HEK293 (cell line): ENCODE measurements around the gene LIN52.

Experiments
- EGR2 ChIP-seq: fragments of 450-650 bp; formaldehyde crosslinking; IDR thresholded peaks from 2 replicates; pipeline ENCODE4 v1.5.1; 2016; ENCODE audit warnings: low read depth, missing biosample characterization, missing genetic modification characterization
- KLF7 ChIP-seq: fragments of 450-650 bp; formaldehyde crosslinking; IDR thresholded peaks from 2 replicates; pipeline ENCODE4 v1.5.1; 2016; ENCODE audit warnings: missing biosample characterization, missing genetic modification characterization, borderline replicate concordance
- MZF1 ChIP-seq: fragments of 450-650 bp; formaldehyde crosslinking; IDR thresholded peaks from 2 replicates; pipeline ENCODE4 v1.5.1; 2017; ENCODE audit warnings: missing biosample characterization, missing genetic modification characterization, borderline replicate concordance
- PRDM10 ChIP-seq: fragments of 450-650 bp; formaldehyde crosslinking; IDR thresholded peaks from 2 replicates; pipeline ENCODE4 v1.5.1; 2016; ENCODE audit warnings: missing biosample characterization, missing genetic modification characterization
- ZBTB17 ChIP-seq: fragments of 450-650 bp; formaldehyde crosslinking; IDR thresholded peaks from 2 replicates; pipeline ENCODE4 v1.5.1; 2016; ENCODE audit warnings: missing biosample characterization, missing genetic modification characterization
- ZBTB48 ChIP-seq: fragments of 450-650 bp; formaldehyde crosslinking; IDR thresholded peaks from 2 replicates; pipeline ENCODE4 v1.5.1; 2016; ENCODE audit warnings: missing biosample characterization, missing genetic modification characterization
- ZBTB7A ChIP-seq: fragments of 450-650 bp; formaldehyde crosslinking; IDR thresholded peaks from 2 replicates; pipeline ENCODE4 v1.5.1; 2016; ENCODE audit warnings: low read depth, missing biosample characterization, missing genetic modification characterization
- ZNF114 ChIP-seq: fragments of 450-650 bp; formaldehyde crosslinking; IDR thresholded peaks from 2 replicates; pipeline ENCODE4 v1.5.0; 2017; ENCODE audit warnings: missing biosample characterization, missing genetic modification characterization
- ZNF132 ChIP-seq: fragments of 450-650 bp; formaldehyde crosslinking; IDR thresholded peaks from 2 replicates; pipeline ENCODE4 v1.5.1; 2017; ENCODE audit warnings: missing biosample characterization, missing genetic modification characterization, borderline replicate concordance
- ZNF155 ChIP-seq: fragments of 450-650 bp; formaldehyde crosslinking; IDR thresholded peaks from 2 replicates; pipeline ENCODE4 v1.5.1; 2016; ENCODE audit warnings: missing biosample characterization, missing genetic modification characterization
- ZNF157 ChIP-seq: fragments of 450-650 bp; formaldehyde crosslinking; IDR thresholded peaks from 2 replicates; pipeline ENCODE4 v1.5.1; 2016; ENCODE audit warnings: missing biosample characterization, missing genetic modification characterization
- ZNF174 ChIP-seq: fragments of 450-650 bp; formaldehyde crosslinking; IDR thresholded peaks from 2 replicates; pipeline ENCODE4 v1.5.0; 2017; ENCODE audit warnings: missing biosample characterization, mild to moderate bottlenecking, missing genetic modification characterization
- ZNF175 ChIP-seq: fragments of 450-650 bp; formaldehyde crosslinking; IDR thresholded peaks from 2 replicates; pipeline ENCODE4 v1.5.1; 2016; ENCODE audit warnings: missing biosample characterization, missing genetic modification characterization
- ZNF2 ChIP-seq: fragments of 450-650 bp; formaldehyde crosslinking; IDR thresholded peaks from 2 replicates; pipeline ENCODE4 v1.5.1; 2016; ENCODE audit warnings: missing biosample characterization, missing genetic modification characterization
- ZNF239 ChIP-seq: fragments of 450-650 bp; formaldehyde crosslinking; IDR thresholded peaks from 2 replicates; pipeline ENCODE4 v1.5.1; 2016; ENCODE audit warnings: missing biosample characterization, missing genetic modification characterization
- ZNF24 ChIP-seq: fragments of 450-650 bp; formaldehyde crosslinking; IDR thresholded peaks from 2 replicates; pipeline ENCODE4 v1.5.1; 2016; ENCODE audit warnings: missing biosample characterization, missing genetic modification characterization
- ZNF280D ChIP-seq: fragments of 450-650 bp; formaldehyde crosslinking; IDR thresholded peaks from 2 replicates; pipeline ENCODE4 v1.5.1; 2016; ENCODE audit warnings: missing biosample characterization, missing genetic modification characterization
- ZNF366 ChIP-seq: fragments of 450-650 bp; formaldehyde crosslinking; conservative IDR thresholded peaks from 2 replicates; pipeline ENCODE4 v1.5.1; 2016; ENCODE audit warnings: missing biosample characterization, missing genetic modification characterization
- ZNF473 ChIP-seq: fragments of 450-650 bp; formaldehyde crosslinking; IDR thresholded peaks from 2 replicates; pipeline ENCODE4 v1.5.1; 2017; ENCODE audit warnings: missing biosample characterization, missing genetic modification characterization
- ZNF501 ChIP-seq: fragments of 450-650 bp; formaldehyde crosslinking; IDR thresholded peaks from 2 replicates; pipeline ENCODE4 v1.5.1; 2016; ENCODE audit warnings: missing biosample characterization, missing genetic modification characterization
- ZNF510 ChIP-seq: fragments of 450-650 bp; formaldehyde crosslinking; IDR thresholded peaks from 2 replicates; pipeline ENCODE4 v1.5.1; 2018; ENCODE audit warnings: mild to moderate bottlenecking, missing genetic modification characterization, missing biosample characterization; ENCODE audit not compliant: insufficient replicate concordance
- ZNF548 ChIP-seq: fragments of 450-650 bp; formaldehyde crosslinking; IDR thresholded peaks from 2 replicates; pipeline ENCODE4 v1.5.1; 2016; ENCODE audit warnings: missing biosample characterization, missing genetic modification characterization
- ZNF555 ChIP-seq: fragments of 450-650 bp; formaldehyde crosslinking; conservative IDR thresholded peaks from 2 replicates; pipeline ENCODE4 v1.5.1; 2017; ENCODE audit warnings: missing biosample characterization, mild to moderate bottlenecking, missing genetic modification characterization, inconsistent platforms
- ZNF558 ChIP-seq: fragments of 450-650 bp; formaldehyde crosslinking; IDR thresholded peaks from 2 replicates; pipeline ENCODE4 v1.5.1; 2016; ENCODE audit warnings: missing biosample characterization, missing genetic modification characterization
- ZNF585B ChIP-seq: fragments of 450-650 bp; formaldehyde crosslinking; IDR thresholded peaks from 2 replicates; pipeline ENCODE4 v1.5.1; 2016; ENCODE audit warnings: missing biosample characterization, missing genetic modification characterization
- ZNF654 ChIP-seq: fragments of 450-650 bp; formaldehyde crosslinking; IDR thresholded peaks from 2 replicates; pipeline ENCODE4 v1.5.1; 2016; ENCODE audit warnings: low read depth, missing biosample characterization, missing genetic modification characterization
- ZNF701 ChIP-seq: fragments of 450-650 bp; formaldehyde crosslinking; IDR thresholded peaks from 2 replicates; pipeline ENCODE4 v1.5.1; 2016; ENCODE audit warnings: missing biosample characterization, missing genetic modification characterization
- ZNF76 ChIP-seq: fragments of 450-650 bp; formaldehyde crosslinking; IDR thresholded peaks from 2 replicates; pipeline ENCODE4; 2016; ENCODE audit warnings: low read depth, missing biosample characterization, missing genetic modification characterization, borderline replicate concordance
- ZNF776 ChIP-seq: fragments of 450-650 bp; formaldehyde crosslinking; IDR thresholded peaks from 2 replicates; pipeline ENCODE4 v1.5.0; 2017; ENCODE audit warnings: missing biosample characterization, missing genetic modification characterization, borderline replicate concordance
- ZNF843 ChIP-seq: fragments of 450-650 bp; formaldehyde crosslinking; IDR thresholded peaks from 2 replicates; pipeline ENCODE4 v1.5.1; 2016; ENCODE audit warnings: missing biosample characterization, missing genetic modification characterization
- TF ChIP-seq, protein P1 (sequence below): fragments of 450-650 bp; formaldehyde crosslinking; IDR thresholded peaks from 2 replicates; pipeline ENCODE4 v1.5.1; 2016; ENCODE audit warnings: missing biosample characterization, missing genetic modification characterization
- TF ChIP-seq, protein P2 (sequence below): fragments of 450-650 bp; formaldehyde crosslinking; IDR thresholded peaks from 2 replicates; pipeline ENCODE4 v1.5.1; 2016; ENCODE audit warnings: missing biosample characterization, missing genetic modification characterization

LIN52 gene

DNA sequence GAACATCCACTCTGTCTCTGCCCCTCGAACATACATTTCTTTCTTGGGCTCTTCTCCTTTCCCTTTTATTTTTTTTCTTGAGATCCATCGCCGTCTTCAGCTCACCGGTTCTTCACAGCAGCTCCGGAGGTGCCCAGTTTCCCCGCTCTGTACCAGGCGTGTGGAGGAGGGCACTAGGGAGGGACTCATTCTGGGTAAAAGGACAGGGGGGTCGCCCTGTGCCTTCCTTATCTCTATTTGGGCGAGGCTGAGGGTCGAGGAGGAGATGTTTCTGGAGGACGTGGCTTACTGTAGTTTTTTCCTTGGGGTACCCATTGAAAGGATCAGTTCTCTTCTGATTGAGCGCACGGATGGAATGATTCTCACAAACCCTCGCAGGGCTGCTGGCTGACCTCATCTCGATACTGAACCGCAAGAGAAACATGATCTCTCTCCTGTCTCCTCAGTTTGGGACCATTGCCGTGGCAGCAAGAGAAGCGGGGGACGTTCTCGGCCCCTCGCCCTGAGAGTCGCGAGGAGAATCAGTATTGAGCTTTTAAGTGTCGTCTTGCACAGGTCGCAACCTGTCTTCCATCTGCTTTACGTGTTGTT, 386 bp downstream of the LIN52 start (continued):
- 0 out of 2 replicates have a peak, but pooled peaks have one; percentile 22 for TF ChIP-seq ZBTB48 (tag by site-specific recombination)
- no peak for TF ChIP-seq ZNF701
- no peak for TF ChIP-seq ZNF548 (tag by site-specific recombination)
- no peak for TF ChIP-seq ZNF157 (tag by site-specific recombination)
- no peak for TF ChIP-seq ZNF510 (tag by site-specific recombination)
- TF ChIP-seq ZBTB7A: no peak
- TF ChIP-seq ZNF366 (tag by site-specific recombination): peak; percentile 40; the same call in 1 of the 2 replicates
- TF ChIP-seq, protein P1, sequence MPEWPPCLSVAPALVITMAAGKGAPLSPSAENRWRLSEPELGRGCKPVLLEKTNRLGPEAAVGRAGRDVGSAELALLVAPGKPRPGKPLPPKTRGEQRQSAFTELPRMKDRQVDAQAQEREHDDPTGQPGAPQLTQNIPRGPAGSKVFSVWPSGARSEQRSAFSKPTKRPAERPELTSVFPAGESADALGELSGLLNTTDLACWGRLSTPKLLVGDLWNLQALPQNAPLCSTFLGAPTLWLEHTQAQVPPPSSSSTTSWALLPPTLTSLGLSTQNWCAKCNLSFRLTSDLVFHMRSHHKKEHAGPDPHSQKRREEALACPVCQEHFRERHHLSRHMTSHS: no peak
- TF ChIP-seq ZNF654: 0 out of 2 replicates have a peak, but pooled peaks have one; percentile 8
- TF ChIP-seq ZNF555: no peak
- no peak for TF ChIP-seq ZNF473 (tag by site-specific recombination)
- no peak; the same call in none of the 2 replicates for TF ChIP-seq ZNF24 (tag by site-specific recombination)
- no peak for TF ChIP-seq ZNF558 (tag by site-specific recombination)
- TF ChIP-seq ZNF776 (tag by site-specific recombination): no peak
- no peak for TF ChIP-seq ZNF2 (tag by site-specific recombination)
- TF ChIP-seq ZNF174 (tag by site-specific recombination): no peak
- no peak for TF ChIP-seq ZNF132 (tag by site-specific recombination)
- TF ChIP-seq PRDM10 (tag by site-specific recombination): peak; percentile 77
- no peak for TF ChIP-seq ZNF114 (tag by site-specific recombination)
- TF ChIP-seq ZNF76 (tag by site-specific recombination): peak; percentile 61
- no peak for TF ChIP-seq ZNF239
- TF ChIP-seq ZBTB17 (tag by site-specific recombination): peak; percentile 85
- TF ChIP-seq ZNF843 (tag by site-specific recombination): 0 out of 2 replicates have a peak, but pooled peaks have one; percentile 44
- TF ChIP-seq ZNF501: peak; percentile 10; the same call in 1 of the 2 replicates
- no peak for TF ChIP-seq EGR2 (tag by site-specific recombination)
- no peak for TF ChIP-seq ZNF175
- TF ChIP-seq, protein P2, sequence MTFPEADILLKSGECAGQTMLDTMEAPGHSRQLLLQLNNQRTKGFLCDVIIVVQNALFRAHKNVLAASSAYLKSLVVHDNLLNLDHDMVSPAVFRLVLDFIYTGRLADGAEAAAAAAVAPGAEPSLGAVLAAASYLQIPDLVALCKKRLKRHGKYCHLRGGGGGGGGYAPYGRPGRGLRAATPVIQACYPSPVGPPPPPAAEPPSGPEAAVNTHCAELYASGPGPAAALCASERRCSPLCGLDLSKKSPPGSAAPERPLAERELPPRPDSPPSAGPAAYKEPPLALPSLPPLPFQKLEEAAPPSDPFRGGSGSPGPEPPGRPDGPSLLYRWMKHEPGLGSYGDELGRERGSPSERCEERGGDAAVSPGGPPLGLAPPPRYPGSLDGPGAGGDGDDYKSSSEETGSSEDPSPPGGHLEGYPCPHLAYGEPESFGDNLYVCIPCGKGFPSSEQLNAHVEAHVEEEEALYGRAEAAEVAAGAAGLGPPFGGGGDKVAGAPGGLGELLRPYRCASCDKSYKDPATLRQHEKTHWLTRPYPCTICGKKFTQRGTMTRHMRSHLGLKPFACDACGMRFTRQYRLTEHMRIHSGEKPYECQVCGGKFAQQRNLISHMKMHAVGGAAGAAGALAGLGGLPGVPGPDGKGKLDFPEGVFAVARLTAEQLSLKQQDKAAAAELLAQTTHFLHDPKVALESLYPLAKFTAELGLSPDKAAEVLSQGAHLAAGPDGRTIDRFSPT (tag by site-specific recombination): peak; percentile 48; the same call in 1 of the 2 replicates
- TF ChIP-seq ZNF155 (tag by site-specific recombination): no peak
- TF ChIP-seq MZF1 (tag by site-specific recombination): no peak
- TF ChIP-seq KLF7: no peak
- TF ChIP-seq ZNF280D (tag by site-specific recombination): 0 out of 2 replicates have a peak, but pooled peaks have one; percentile 47
- TF ChIP-seq ZNF585B (tag by site-specific recombination): no peak
